Activated T-cell treated with anti-CD3 and anti-CD28 coated beads, Interleukin-2, amount 50 U/mL, for 4 hours (primary cell): ENCODE data around the gene DAGLB. TPM values are rescaled to one million over a fixed set of nuclear protein-coding genes. Genes with fewer than 3 reads are reported as not detected.
"Not testable (repeated sequence)": the region's sequence is repeated elsewhere in the genome, so short reads cannot be mapped to it uniquely, and the experiment has no call there.

Experiments
- ATAC-seq, 2 donors: fragments of 200-7000 bp; cut with Tn5 transposase; one replicate each; pipeline ENCODE4 v1.10.0; 2021
- DNase-seq: peaks from one replicate; pipeline ENCODE4 v3.0.0-alpha.2; 2020
- H3K27me3 Mint-ChIP-seq: one replicate; pipeline ENCODE4 v1.8.0; 2021; ENCODE audit warnings: low read depth, mixed read lengths
- H3K36me3 Mint-ChIP-seq: one replicate; pipeline ENCODE4 v1.8.0; 2022; ENCODE audit warnings: mixed read lengths; ENCODE audit not compliant: insufficient read depth
- H3K4me1 Mint-ChIP-seq: one replicate; pipeline ENCODE4 v1.8.0; 2021; ENCODE audit warnings: low read depth, mixed read lengths
- H3K4me3 Mint-ChIP-seq: one replicate; pipeline ENCODE4 v1.8.0; 2021; ENCODE audit warnings: mild to moderate bottlenecking, moderate library complexity, mixed read lengths
- H3K9me3 Mint-ChIP-seq: one replicate; pipeline ENCODE4 v1.8.0; 2021; ENCODE audit warnings: mixed read lengths
- total RNA-seq, 3 donors: library from RNA; stranded (reverse); gene quantifications; one replicate each; pipeline ENCODE4 v1.2.1, GENCODE V29; 2021

DAGLB gene
- total RNA-seq, 3 donors from 2014 or later, result 12.0 to 15.0 (median 12.8) TPM

DNA sequence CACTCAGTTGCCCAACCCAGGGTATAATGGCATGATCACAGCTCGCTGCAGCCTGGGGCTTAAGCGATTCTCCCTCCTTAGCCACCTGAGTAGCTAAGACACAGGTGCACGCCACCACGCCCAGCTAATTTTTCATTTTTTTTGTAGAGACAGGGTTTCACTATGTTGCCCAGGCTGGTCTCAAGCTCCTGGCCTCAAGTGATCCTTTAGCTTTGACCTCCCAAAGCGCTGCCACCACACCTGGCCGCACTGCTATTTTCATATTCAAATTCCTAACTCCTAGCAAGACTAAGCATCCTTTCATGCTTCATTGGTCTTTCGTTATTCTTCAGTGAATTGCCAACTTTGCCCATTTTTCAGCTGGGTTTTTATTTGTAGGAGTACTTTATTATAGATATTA is 30.4 kb upstream of the DAGLB start:
- H3K9me3 Mint-ChIP-seq, result no peaks in the 10 kb centered on the region
- ATAC-seq (no peak), DNase-seq (no peak)
- H3K27me3 Mint-ChIP-seq, result no peaks in the 10 kb centered on the region
- H3K36me3 Mint-ChIP-seq, result peaks cover 11% of the 10 kb centered on the region
- H3K4me1 Mint-ChIP-seq, result peaks cover 79% of the 10 kb centered on the region
- no peak overlapping the region for H3K4me3 Mint-ChIP-seq

DNA sequence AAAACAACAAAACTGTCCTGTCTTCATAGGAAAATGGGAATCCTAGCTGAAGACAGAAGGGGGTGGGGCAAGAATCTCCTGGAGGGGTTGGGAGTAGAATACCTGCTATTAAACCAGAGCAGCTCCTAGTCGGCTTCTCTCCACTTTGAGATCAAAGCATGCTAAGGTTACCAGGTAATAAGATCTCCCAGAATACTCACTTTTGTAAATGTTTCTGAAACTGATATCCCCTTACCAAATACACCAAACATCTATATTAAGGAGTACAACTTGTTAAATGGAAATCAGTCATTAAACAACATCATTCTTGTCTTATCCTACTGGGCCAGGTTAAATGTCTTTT is 29.5 kb upstream of the DAGLB start:
- ATAC-seq (no peak), DNase-seq (no peak)
- H3K27me3 Mint-ChIP-seq, result no peaks in the 10 kb centered on the region
- H3K36me3 Mint-ChIP-seq, result peaks cover 15% of the 10 kb centered on the region
- H3K9me3 Mint-ChIP-seq, result no peaks in the 10 kb centered on the region
- no peak overlapping the region for H3K4me3 Mint-ChIP-seq
- peaks cover 72% of the 10 kb centered on the region for H3K4me1 Mint-ChIP-seq

DNA sequence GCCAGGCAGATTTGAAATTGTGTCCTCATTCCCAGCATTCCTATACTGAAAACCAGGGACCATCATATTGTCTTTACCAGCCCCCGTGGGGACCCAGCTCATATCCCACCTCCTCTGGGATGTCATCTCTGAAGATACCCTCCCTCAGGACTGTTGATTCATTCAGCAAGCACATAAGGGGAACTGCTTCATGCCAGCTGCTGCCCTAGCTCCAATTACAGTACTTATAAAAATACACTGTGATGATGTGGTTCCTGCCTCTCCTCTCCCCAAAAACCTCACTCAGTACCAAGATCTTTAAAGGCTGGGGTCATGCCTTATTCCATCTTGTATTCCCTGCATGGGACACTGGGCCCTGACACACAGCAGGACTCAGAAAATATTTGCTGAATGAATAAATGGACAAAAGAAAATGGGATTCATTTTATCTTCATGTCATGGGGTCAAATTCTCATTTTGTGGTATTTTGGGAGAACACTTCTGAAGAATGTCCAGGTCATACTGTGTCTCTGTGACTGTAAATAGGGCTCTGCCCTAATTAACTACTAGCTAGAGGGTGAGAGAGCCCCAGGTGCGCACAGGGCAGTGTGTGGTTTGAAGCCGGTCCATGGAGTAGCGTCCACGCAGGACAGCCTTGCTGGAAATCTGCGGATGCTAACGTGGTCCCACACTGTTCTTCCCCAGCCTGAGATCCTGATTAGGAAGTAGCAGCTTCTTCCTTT is 29.0 kb upstream of the DAGLB start:
- ATAC-seq (no peak), DNase-seq (no peak)
- H3K4me1 Mint-ChIP-seq, result peaks cover 68% of the 10 kb centered on the region
- H3K9me3 Mint-ChIP-seq, result no peaks in the 10 kb centered on the region
- H3K27me3 Mint-ChIP-seq, result no peaks in the 10 kb centered on the region
- H3K4me3 Mint-ChIP-seq, result no peak overlapping the region
- peaks cover 18% of the 10 kb centered on the region for H3K36me3 Mint-ChIP-seq

DNA sequence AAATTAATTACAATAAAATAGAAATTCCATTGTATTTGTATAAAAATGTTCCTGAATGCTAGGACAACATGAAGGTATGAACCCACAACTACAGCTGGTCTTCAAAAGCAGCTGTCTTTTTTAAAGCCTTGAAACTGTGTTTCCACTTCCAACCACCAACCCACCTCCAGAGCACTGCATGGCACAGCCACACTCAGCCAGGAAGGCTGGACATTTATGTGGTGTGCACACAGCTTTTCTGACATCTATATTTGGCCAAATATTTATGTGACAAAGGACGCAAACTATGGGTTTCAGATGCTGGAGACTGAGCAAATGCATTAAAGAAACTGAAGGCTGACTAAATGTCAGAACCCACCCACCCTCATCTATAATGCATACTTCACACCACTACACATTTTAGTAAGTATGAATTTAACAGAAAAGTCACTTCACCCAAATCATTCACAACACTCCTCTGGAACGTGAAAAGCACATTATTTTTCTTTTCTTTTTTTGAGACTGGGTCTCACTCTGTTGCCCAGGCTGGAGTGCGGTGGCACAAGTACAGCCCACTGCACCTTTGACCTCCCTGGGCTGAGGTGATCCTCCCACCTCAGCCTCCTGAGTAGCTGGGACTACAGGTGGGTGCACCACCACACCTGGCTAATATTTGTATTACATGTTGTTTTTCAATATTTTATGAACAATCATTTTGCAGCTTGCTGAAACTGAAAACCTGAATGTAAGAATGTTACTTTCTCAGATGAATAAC is 27.9 kb upstream of the DAGLB start:
- DNase-seq (no peak), ATAC-seq (no peak)
- H3K4me3 Mint-ChIP-seq, result no peak overlapping the region
- no peaks in the 10 kb centered on the region for H3K9me3 Mint-ChIP-seq
- H3K27me3 Mint-ChIP-seq, result no peaks in the 10 kb centered on the region
- peaks cover 20% of the 10 kb centered on the region for H3K36me3 Mint-ChIP-seq
- H3K4me1 Mint-ChIP-seq, result peaks cover 57% of the 10 kb centered on the region

DNA sequence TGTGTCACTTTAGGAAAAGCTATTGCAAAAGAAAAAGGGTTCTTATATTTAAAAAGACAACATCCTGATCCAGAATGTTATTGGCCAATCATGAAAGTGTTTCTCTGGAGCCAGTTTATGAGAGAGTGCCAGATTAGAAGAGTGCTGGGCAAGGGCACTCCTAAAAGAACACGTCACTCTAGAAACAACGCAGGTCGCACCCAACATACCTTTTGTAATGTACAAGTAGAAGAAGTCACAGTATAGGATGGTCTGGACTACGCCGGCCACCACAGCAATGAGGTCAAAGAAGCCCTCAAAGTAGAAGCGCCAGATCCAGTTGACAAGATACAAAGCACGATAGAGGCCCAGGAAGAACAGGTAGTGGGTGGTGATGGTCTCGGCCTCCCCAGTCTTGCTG is 18.1 kb upstream of the DAGLB start:
- Mint-ChIP-seq H3K4me3 (no peak overlapping the region), H3K4me1 (no peaks in the 10 kb centered on the region), H3K27me3 (no peaks in the 10 kb centered on the region), H3K36me3 (peaks cover 33% of the 10 kb centered on the region), H3K9me3 (no peaks in the 10 kb centered on the region)
- ATAC-seq (no peak), DNase-seq (no peak)

DNA sequence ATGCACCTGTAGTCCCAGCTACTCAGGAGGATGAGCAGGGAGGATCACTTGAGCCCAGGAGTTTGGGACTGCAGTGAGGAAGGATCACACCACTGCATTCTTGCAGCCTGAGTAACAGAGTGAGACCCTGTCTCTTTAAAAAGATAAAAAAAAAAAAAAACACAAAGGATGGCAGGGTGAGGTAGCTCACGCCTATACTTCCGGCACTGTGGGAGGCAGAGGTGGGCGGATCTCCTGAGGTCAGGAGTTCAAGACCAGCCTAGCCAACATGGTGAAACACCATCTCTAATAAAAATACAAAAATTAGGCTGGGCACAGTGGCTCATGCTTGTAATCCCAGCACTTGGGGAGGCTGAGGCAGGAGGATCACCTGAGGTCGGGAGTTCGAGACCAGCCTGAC is 15.9 kb upstream of the DAGLB start:
- H3K4me3 Mint-ChIP-seq, result not testable (repeated sequence)

DNA sequence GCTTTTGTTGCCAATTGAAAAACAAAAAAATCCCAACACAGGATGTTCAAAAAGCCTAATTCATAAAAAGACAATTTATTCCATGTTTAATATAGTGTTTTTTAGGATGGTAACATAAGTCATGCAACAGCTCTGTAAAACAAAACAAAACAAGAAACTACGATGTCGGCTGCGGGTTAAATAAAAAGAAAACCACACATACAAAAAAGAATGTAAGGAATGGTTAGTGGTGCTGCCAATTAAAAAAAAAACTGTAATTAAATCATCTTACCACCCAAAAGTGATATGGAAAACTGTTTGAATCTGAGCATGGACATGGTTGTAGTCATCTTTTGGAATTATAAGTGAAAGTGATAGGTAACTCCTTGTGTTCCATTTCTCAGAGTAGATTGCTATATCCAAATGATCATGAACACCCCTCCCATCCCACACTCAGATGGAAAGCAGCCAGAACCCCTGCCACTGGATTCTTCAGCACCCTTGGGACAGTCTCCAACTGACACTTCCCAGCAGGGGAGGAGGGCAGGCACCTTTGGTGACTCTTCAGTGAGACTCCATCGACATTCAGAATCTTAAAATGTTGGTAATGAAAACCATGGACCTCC is 14.3 kb upstream of the DAGLB start:
- ATAC-seq (no peak), DNase-seq (no peak)
- Mint-ChIP-seq H3K4me3 (no peak overlapping the region), H3K4me1 (peaks cover 2% of the 10 kb centered on the region), H3K27me3 (no peaks in the 10 kb centered on the region), H3K9me3 (no peaks in the 10 kb centered on the region), H3K36me3 (peaks cover 21% of the 10 kb centered on the region)

More for the DNA sequence above, 15.9 kb upstream of the DAGLB start:
- peaks cover 25% of the 10 kb centered on the region for H3K36me3 Mint-ChIP-seq
- not testable (repeated sequence) for H3K4me1 Mint-ChIP-seq, ATAC-seq, H3K27me3 Mint-ChIP-seq, H3K9me3 Mint-ChIP-seq, DNase-seq

DNA sequence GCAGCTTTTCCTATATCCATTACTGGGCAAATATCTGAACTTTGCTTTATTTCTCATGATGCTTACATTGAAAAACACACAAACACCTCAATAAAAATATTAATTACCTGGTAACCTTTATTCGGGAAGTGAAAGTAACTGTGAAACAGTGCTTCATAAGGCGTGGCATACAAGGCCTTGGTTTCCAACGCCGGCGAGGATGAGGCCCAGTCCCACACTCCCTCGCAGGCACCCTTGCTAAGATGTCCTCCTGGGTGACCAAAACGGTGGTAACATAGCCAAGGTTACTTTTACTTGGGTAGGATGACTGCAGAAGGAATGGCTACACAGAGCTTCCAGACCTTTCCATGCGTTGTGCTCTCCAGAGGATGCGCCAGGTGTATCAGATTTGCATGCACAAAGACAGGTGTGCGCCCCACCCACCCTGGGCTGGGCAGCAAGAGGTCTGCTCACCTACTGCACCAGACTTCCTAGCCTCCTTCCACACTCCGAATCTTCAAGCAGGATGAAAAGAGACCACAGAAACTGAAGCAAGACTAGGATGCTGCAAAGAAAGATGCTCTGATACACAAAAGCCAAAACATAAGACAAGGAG is 13.3 kb upstream of the DAGLB start:
- no peaks in the 10 kb centered on the region for H3K27me3 Mint-ChIP-seq
- ATAC-seq (no peak), DNase-seq (no peak)
- H3K4me3 Mint-ChIP-seq, result no peak overlapping the region
- H3K9me3 Mint-ChIP-seq, result no peaks in the 10 kb centered on the region
- H3K36me3 Mint-ChIP-seq, result peaks cover 17% of the 10 kb centered on the region
- H3K4me1 Mint-ChIP-seq, result peaks cover 2% of the 10 kb centered on the region

DNA sequence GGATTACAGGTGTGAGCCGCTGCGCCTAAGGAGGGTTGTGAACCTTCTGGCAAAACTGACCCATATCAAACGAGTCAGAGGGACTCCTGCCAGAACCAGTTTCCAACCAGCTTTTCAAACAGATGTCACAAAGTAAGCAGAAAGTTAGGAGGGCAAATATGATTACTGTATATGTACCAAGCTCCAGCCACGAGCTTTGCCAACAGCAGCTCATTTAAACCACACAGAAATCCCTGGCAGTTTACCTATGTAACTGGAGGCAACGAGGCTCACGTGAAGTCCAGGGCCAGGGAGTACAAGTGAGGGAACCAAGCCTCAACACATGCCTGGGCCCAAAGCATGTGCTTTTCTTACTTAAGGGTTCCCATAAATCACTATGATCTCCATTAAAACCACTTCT is 12.5 kb upstream of the DAGLB start:
- DNase-seq (no peak), ATAC-seq (no peak)
- Mint-ChIP-seq H3K4me1 (peaks cover 2% of the 10 kb centered on the region), H3K9me3 (no peaks in the 10 kb centered on the region), H3K36me3 (peaks cover 10% of the 10 kb centered on the region), H3K27me3 (no peaks in the 10 kb centered on the region), H3K4me3 (no peak overlapping the region)

DNA sequence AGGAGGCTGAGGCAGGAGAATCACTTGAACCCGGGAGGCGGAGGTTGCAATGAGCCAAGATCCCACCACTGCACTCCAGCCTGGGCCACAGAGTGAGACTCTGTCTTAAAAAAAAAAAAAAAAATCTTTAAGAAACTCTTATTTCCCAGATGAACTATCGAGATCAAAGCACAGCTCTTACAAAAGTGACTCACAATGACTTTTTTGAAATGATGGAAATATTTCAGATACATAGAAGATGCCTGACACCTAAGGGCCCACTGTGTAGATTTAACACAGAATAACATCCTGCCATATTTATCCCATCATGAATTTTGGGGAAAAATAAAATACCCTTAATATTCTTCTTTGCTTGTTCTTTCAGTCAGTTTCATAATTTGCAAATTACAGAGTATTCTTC is 10.9 kb upstream of the DAGLB start:
- not testable (repeated sequence) for H3K36me3 Mint-ChIP-seq, DNase-seq, H3K27me3 Mint-ChIP-seq, H3K4me1 Mint-ChIP-seq, H3K9me3 Mint-ChIP-seq, H3K4me3 Mint-ChIP-seq
- peak; percentile 48 to 54 for ATAC-seq

DNA sequence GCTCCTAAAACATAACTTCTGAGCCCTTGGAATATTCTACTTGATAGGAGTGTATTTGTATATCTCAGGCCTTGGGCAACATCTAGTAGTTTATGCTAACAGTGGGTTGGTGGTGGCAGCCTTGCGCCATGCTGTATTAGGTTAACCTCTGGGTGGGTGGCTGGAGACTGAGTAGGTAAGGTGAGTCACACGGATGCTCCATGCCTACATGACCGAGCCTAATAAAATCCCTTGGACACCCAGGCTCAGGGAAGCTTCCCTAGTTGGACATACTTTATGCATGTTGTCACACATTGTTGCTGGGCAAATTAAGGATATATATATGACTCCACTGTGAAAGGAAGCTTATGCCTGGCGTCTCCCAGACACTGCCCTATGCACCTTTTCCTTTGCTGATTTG is 6.0 kb upstream of the DAGLB start:
- DNase-seq, result no peak
- no peak for ATAC-seq
- H3K9me3 Mint-ChIP-seq, result no peaks in the 10 kb centered on the region
- no peak overlapping the region for H3K4me3 Mint-ChIP-seq
- H3K27me3 Mint-ChIP-seq, result no peaks in the 10 kb centered on the region
- no peaks in the 10 kb centered on the region for H3K36me3 Mint-ChIP-seq
- peaks cover 3% of the 10 kb centered on the region for H3K4me1 Mint-ChIP-seq

DNA sequence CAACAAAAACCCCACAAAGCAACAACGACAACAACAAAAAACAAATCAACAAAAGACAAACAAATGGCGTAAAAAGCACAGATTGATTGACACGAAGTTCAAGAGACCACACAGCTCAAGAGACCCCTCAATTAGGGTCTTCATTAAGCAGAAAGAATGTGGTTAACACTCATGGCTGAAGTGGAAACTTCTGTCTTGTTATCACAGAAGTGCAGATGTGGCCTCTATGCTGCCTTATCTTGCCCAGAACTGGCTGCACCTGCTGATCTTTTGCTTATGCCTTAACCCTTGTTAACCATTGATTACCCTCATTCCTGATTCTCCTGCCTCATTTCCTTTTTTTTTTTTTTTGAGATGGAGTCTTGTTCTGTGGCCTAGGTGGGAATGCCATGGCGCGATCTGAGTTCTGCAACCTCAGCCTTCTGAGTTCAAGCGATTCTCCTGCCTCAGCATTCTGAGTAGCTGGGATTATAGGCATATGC is 3.5 kb upstream of the DAGLB start:
- ATAC-seq, result no peak
- H3K4me3 Mint-ChIP-seq, result no peak overlapping the region
- peaks cover 7% of the 10 kb centered on the region for H3K4me1 Mint-ChIP-seq
- no peaks in the 10 kb centered on the region for H3K9me3 Mint-ChIP-seq
- no peaks in the 10 kb centered on the region for H3K36me3 Mint-ChIP-seq
- DNase-seq, result no peak
- no peaks in the 10 kb centered on the region for H3K27me3 Mint-ChIP-seq

DNA sequence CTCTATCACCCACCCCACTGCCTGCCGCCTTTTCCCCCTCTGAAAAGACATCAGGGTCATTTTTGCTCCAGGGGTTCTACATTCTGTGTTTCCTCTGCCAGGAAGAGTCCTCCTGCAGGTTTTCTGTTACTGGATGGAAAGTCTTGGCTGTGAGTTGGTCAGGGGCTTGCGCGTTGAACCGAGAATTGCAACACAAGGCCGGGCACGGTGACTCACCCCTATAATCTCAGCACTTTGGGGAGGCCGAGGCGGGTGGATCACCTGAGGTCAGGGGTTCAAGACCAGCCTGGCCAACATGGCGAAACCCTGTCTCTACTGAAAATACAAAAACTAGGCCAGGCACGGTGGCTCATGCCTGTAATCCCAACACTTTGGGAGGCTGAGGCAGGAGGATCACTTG is 2.8 kb upstream of the DAGLB start:
- peaks cover 11% of the 10 kb centered on the region for H3K4me1 Mint-ChIP-seq
- not testable (repeated sequence) for H3K4me3 Mint-ChIP-seq, ATAC-seq, DNase-seq, H3K9me3 Mint-ChIP-seq, H3K36me3 Mint-ChIP-seq, H3K27me3 Mint-ChIP-seq

DNA sequence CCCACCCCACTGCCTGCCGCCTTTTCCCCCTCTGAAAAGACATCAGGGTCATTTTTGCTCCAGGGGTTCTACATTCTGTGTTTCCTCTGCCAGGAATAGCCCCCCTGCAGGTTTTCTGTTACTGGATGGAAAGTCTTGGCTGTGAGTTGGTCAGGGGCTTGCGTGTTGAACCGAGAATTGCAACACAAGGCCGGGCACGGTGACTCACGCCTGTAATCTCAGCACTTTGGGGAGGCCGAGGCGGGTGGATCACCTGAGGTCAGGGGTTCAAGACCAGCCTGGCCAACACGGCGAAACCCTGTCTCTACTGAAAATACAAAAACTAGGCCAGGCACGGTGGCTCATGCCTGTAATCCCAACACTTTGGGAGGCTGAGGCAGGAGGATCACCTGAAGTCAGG is 2.1 kb upstream of the DAGLB start:
- H3K36me3 Mint-ChIP-seq, DNase-seq, H3K4me3 Mint-ChIP-seq, H3K27me3 Mint-ChIP-seq, H3K9me3 Mint-ChIP-seq, ATAC-seq: not testable (repeated sequence)
- H3K4me1 Mint-ChIP-seq, result peaks cover 16% of the 10 kb centered on the region
